H9 (cell line): ENCODE measurements around the gene BMPR1A. TPM values are rescaled to one million over a fixed set of nuclear protein-coding genes. Genes with fewer than 3 reads are reported as not detected.

Source experiments
- DNase-seq: peaks from one replicate; pipeline ENCODE4 v3.0.0-alpha.2; 2017
- H2AFZ ChIP-seq: one replicate; pipeline ENCODE4 v1.6.1; 2013; ENCODE audit warnings: mild to moderate bottlenecking, low read length, control low read depth, moderate library complexity
- H2AK5ac ChIP-seq: 2 replicates; pipeline ENCODE4 v1.6.1; 2013; ENCODE audit warnings: low read length, control low read depth, mixed read lengths; ENCODE audit not compliant: insufficient read length
- H2BK120ac ChIP-seq: one replicate; pipeline ENCODE4 v1.6.1; 2013; ENCODE audit warnings: low read depth, mild to moderate bottlenecking, low read length, control low read depth, inconsistent platforms; ENCODE audit not compliant: poor library complexity, severe bottlenecking
- H2BK12ac ChIP-seq: 2 replicates; pipeline ENCODE4 v1.6.1; 2013; ENCODE audit warnings: low read length, control low read depth, mixed read lengths, low read depth; ENCODE audit not compliant: insufficient read length
- H2BK15ac ChIP-seq: 2 replicates; pipeline ENCODE4 v1.6.1; 2013; ENCODE audit warnings: low read depth, low read length, control low read depth
- H2BK20ac ChIP-seq: one replicate; pipeline ENCODE4 v1.6.1; 2013; ENCODE audit warnings: low read depth, mild to moderate bottlenecking, low read length, control low read depth, inconsistent platforms; ENCODE audit not compliant: poor library complexity, severe bottlenecking
- H2BK5ac ChIP-seq: 2 replicates; pipeline ENCODE4 v1.6.1; 2013; ENCODE audit warnings: low read length, control low read depth, mixed read lengths; ENCODE audit not compliant: insufficient read length
- H3K14ac ChIP-seq: 2 replicates; pipeline ENCODE4 v1.6.1; 2013; ENCODE audit warnings: low read length, control low read depth; ENCODE audit not compliant: insufficient read depth
- H3K18ac ChIP-seq: 2 replicates; pipeline ENCODE4 v1.6.1; 2013; ENCODE audit warnings: low read depth, mild to moderate bottlenecking, mixed read lengths, low read length, control low read depth; ENCODE audit not compliant: insufficient read length
- H3K23ac ChIP-seq: 2 replicates; pipeline ENCODE4 v1.6.1; 2013; ENCODE audit warnings: low read length, control low read depth, mixed read lengths, low read depth; ENCODE audit not compliant: insufficient read length
- H3K23me2 ChIP-seq: 2 replicates; pipeline ENCODE4 v1.6.1; 2013; ENCODE audit warnings: low read depth, mild to moderate bottlenecking, mixed read lengths, low read length, control low read depth; ENCODE audit not compliant: insufficient read length, poor library complexity, severe bottlenecking
- H3K27ac ChIP-seq: 2 replicates; pipeline ENCODE4 v1.5.1; 2013; ENCODE audit warnings: low read length, control low read depth, mixed read lengths, low read depth; ENCODE audit not compliant: insufficient read length
- H3K27me3 ChIP-seq: 2 replicates; pipeline ENCODE4 v1.6.1; 2013; ENCODE audit warnings: low read length, control low read depth, inconsistent platforms; ENCODE audit not compliant: insufficient read depth
- H3K4ac ChIP-seq: 2 replicates; pipeline ENCODE4 v1.6.1; 2013; ENCODE audit warnings: low read depth, mild to moderate bottlenecking, control low read depth, inconsistent platforms, low read length, moderate library complexity
- H3K4me1 ChIP-seq: 2 replicates; pipeline ENCODE4 v1.6.1; 2013; ENCODE audit warnings: low read length, control low read depth, inconsistent platforms; ENCODE audit not compliant: insufficient read depth
- H3K4me2 ChIP-seq: 2 replicates; pipeline ENCODE4 v1.6.1; 2013; ENCODE audit warnings: low read length, control low read depth, mixed read lengths; ENCODE audit not compliant: insufficient read length, insufficient read depth
- H3K56ac ChIP-seq: 2 replicates; pipeline ENCODE4 v1.6.1; 2013; ENCODE audit warnings: low read depth, mild to moderate bottlenecking, mixed read lengths, low read length, control low read depth; ENCODE audit not compliant: insufficient read length
- H3K79me1 ChIP-seq: 2 replicates; pipeline ENCODE4 v1.6.1; 2013; ENCODE audit warnings: low read depth, mild to moderate bottlenecking, moderate library complexity, low read length, control low read depth, inconsistent platforms; ENCODE audit not compliant: insufficient read depth, poor library complexity, severe bottlenecking
- H3K79me2 ChIP-seq: 2 replicates; pipeline ENCODE4 v1.6.1; 2013; ENCODE audit warnings: low read length, control low read depth, inconsistent platforms; ENCODE audit not compliant: insufficient read depth
- H3K9ac ChIP-seq: 2 replicates; pipeline ENCODE4 v1.6.1; 2013; ENCODE audit warnings: low read length, control low read depth, mixed read lengths; ENCODE audit not compliant: insufficient read length; ENCODE audit errors: extremely low read depth
- H3K9me3 ChIP-seq: one replicate; pipeline ENCODE4 v1.6.1; 2013; ENCODE audit warnings: low read depth, low read length, inconsistent platforms; ENCODE audit not compliant: control insufficient read depth
- H3T11ph ChIP-seq: one replicate; pipeline ENCODE4 v1.6.1; 2013; ENCODE audit warnings: mild to moderate bottlenecking, low read length, control low read depth, inconsistent platforms
- H4K20me1 ChIP-seq: one replicate; pipeline ENCODE4 v1.6.1; 2013; ENCODE audit not compliant: control insufficient read depth, insufficient read length, insufficient read depth
- H4K5ac ChIP-seq: 2 replicates; pipeline ENCODE4 v1.6.1; 2013; ENCODE audit warnings: low read depth, mild to moderate bottlenecking, mixed read lengths, low read length, control low read depth; ENCODE audit not compliant: insufficient read length
- H4K8ac ChIP-seq: replicated peaks from 2 replicates; pipeline ENCODE4 v1.6.1; 2013; ENCODE audit warnings: low read length, control low read depth, mixed read lengths, low read depth; ENCODE audit not compliant: insufficient read length
- H4K91ac ChIP-seq: 2 replicates; pipeline ENCODE4 v1.6.1; 2013; ENCODE audit warnings: low read depth, mild to moderate bottlenecking, moderate library complexity, mixed read lengths, low read length, control low read depth; ENCODE audit not compliant: insufficient read length
- H3K27ac Mint-ChIP-seq, 3 experiments: 2 replicates in 2 of 3; 3 replicates in 1 of 3; pipeline ENCODE4 v1.8.0; 2020 to 2021; ENCODE audit warnings: mixed read lengths in 3 of 3, mild to moderate bottlenecking in 1 of 3, moderate library complexity in 1 of 3
- H3K27me3 Mint-ChIP-seq: 2 replicates; pipeline ENCODE4 v1.8.0; 2021; ENCODE audit warnings: low read depth, mild to moderate bottlenecking, moderate library complexity, mixed read lengths
- H3K36me3 Mint-ChIP-seq, 3 experiments: 2 replicates in 2 of 3; 3 replicates in 1 of 3; pipeline ENCODE4 v1.8.0; 2020 to 2021; ENCODE audit warnings: low read depth in 3 of 3, mixed read lengths in 3 of 3; ENCODE audit not compliant: insufficient read depth in 1 of 3
- H3K4me1 Mint-ChIP-seq, 2 experiments: 2 replicates each; pipeline ENCODE4 v1.8.0; 2020; ENCODE audit warnings: mixed read lengths in 2 of 2
- H3K4me3 Mint-ChIP-seq, 2 experiments: 2 replicates in 1 of 2; 3 replicates in 1 of 2; pipeline ENCODE4 v1.8.0; 2020 to 2021; ENCODE audit warnings: mild to moderate bottlenecking in 2 of 2, mixed read lengths in 2 of 2, moderate library complexity in 1 of 2
- H3K9me3 Mint-ChIP-seq, 2 experiments: 2 replicates in 1 of 2; 3 replicates in 1 of 2; pipeline ENCODE4 v1.8.0; 2020; ENCODE audit warnings: mild to moderate bottlenecking in 2 of 2, mixed read lengths in 2 of 2, moderate library complexity in 1 of 2
- WGBS: extraction: QIAGEN DNeasy Blood & Tissue Kit; methylation state at CpG from one replicate; pipeline ENCODE4 v1.1.7; 2013; ENCODE audit warnings: missing lambda C conversion rate, low lambda C conversion rate, mixed read lengths; ENCODE audit not compliant: insufficient read length; ENCODE audit errors: extremely low coverage; 5-methylcytosine and 5-hydroxymethylcytosine counted together
- total RNA-seq: library from RNA; stranded (reverse); gene quantifications from 2 replicates; pipeline ENCODE4 v1.2.1, GENCODE V29; 2021
- TF ChIP-seq, protein P1 (sequence below): fragments of 200-600 bp; sonication (generic); conservative IDR thresholded peaks from 3 replicates; pipeline ENCODE4 v1.8.0; 2021; ENCODE audit warnings: antibody characterized with exemption, mild to moderate bottlenecking

The BMPR1A gene
- total RNA-seq, 1 experiment from 2014 or later: 138 TPM

DNA sequence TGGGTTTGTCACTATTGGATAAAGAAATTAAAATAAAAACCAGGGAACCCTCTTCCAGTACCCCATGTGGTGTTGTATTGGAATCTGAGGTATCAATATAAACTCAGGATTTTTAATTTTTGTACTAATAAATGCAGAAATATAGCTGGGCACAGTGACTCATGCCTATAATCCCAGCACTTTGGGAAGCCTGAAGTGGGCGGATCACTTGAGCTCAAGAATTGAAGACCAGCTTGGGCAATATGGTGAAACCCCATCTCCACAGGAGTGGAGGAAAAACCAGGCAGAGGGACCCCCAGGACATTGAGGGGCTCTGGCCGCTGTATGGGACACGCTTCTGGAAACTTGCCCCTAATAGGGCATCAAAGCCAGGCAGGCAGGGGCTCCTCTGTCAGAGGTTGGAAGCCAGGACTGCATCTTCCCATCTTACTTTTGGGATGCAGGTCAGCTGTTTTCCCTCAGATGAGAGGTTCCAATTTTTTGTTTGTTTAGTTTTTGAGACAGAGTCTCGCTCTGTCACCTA lies 222.9 kb downstream of the BMPR1A start:
- Histone ChIP-seq H3K14ac (no peak overlapping the region), H4K91ac (no peak overlapping the region), H2BK12ac (no peak overlapping the region), H3K79me1 (no peaks in the 10 kb centered on the region), H3K9ac (no peak overlapping the region), H3K27ac (no peak overlapping the region), H2BK15ac (no peak overlapping the region), H3K79me2 (no peaks in the 10 kb centered on the region), H3K23me2 (no peaks in the 10 kb centered on the region), H4K5ac (no peak overlapping the region), H3K4me2 (no peak overlapping the region), H3K4ac (no peak overlapping the region), H3K56ac (no peak overlapping the region), H3K23ac (no peak overlapping the region), H3K4me1 (no peaks in the 10 kb centered on the region), H3K18ac (no peak overlapping the region), H3K9me3 (no peaks in the 10 kb centered on the region), H2BK120ac (no peak overlapping the region), H3K27me3 (0 out of 2 replicates have a peak, but pooled peaks cover 2% of the 10 kb centered on the region), H2BK20ac (no peak overlapping the region), H3T11ph (no peak overlapping the region), H2AK5ac (no peak overlapping the region), H2BK5ac (no peak overlapping the region), H4K8ac (no peak overlapping the region), H2AFZ (no peak overlapping the region), H4K20me1 (no peaks in the 10 kb centered on the region)
- Mint-ChIP-seq H3K27ac (no peak overlapping the region), H3K36me3 (no peaks in the 10 kb centered on the region), H3K4me3 (no peak overlapping the region), H3K9me3 (no peaks in the 10 kb centered on the region), H3K4me1 (peaks cover 13 to 15% of the 10 kb centered on the region in 2 experiments), H3K27me3 (peaks cover 1% of the 10 kb centered on the region)
- DNase-seq: no peak
- no CpG with 5 or more reads among the region's 4 CpGs for WGBS
- TF ChIP-seq, protein P1, sequence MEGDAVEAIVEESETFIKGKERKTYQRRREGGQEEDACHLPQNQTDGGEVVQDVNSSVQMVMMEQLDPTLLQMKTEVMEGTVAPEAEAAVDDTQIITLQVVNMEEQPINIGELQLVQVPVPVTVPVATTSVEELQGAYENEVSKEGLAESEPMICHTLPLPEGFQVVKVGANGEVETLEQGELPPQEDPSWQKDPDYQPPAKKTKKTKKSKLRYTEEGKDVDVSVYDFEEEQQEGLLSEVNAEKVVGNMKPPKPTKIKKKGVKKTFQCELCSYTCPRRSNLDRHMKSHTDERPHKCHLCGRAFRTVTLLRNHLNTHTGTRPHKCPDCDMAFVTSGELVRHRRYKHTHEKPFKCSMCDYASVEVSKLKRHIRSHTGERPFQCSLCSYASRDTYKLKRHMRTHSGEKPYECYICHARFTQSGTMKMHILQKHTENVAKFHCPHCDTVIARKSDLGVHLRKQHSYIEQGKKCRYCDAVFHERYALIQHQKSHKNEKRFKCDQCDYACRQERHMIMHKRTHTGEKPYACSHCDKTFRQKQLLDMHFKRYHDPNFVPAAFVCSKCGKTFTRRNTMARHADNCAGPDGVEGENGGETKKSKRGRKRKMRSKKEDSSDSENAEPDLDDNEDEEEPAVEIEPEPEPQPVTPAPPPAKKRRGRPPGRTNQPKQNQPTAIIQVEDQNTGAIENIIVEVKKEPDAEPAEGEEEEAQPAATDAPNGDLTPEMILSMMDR: no peak
